Lower leg skin (tissue), 4 donors: Measurements from ENCODE around the gene ENOX2. TPM values are rescaled to one million over a fixed set of nuclear protein-coding genes. Genes with fewer than 3 reads are reported as not detected.

Experiments
- DNase-seq, 2 donors: peaks; one replicate each; pipeline ENCODE4 v3.0.0-alpha.2; 2019; ENCODE audit warnings: low spot score in 2 of 2
- H3K4me3 ChIP-seq: fragments of 200-600 bp; sonication (generic); 2 replicates; pipeline ENCODE4 v1.5.1; 2017; ENCODE audit warnings: mild to moderate bottlenecking, low read depth; ENCODE audit not compliant: poor library complexity, severe bottlenecking
- POLR2A ChIP-seq, 2 donors: fragments of 450-650 bp; IDR thresholded peaks; one replicate each; pipeline ENCODE4 v1.6.1; 2016 to 2017; ENCODE audit warnings: antibody characterized with exemption in 2 of 2, mild to moderate bottlenecking in 1 of 2, moderate library complexity in 1 of 2
- WGBS, 2 donors: methylation state at CpG; one replicate each; pipeline ENCODE4 v1.1.5; 2018; 5-methylcytosine and 5-hydroxymethylcytosine counted together
- intact Hi-C: fragments of 100-400 bp; cut with DNase I; formaldehyde crosslinking; loops from one replicate; pipeline ENCODE4 v1.15.0; 2023; ENCODE audit warnings: low total_unique reads
- total RNA-seq, 4 donors: library from RNA; depleted of rRNA; stranded (reverse); fragments of >200 nt; gene quantifications; one replicate each; pipeline ENCODE4 v1.1.0, GENCODE V29; 2016
- TF ChIP-seq, protein P1 (sequence below), 3 donors: fragments of 450-650 bp; IDR thresholded peaks; one replicate each; pipeline ENCODE4 v1.5.1; 2016; ENCODE audit warnings: antibody characterized with exemption in 3 of 3, mild to moderate bottlenecking in 3 of 3, moderate library complexity in 2 of 3

The ENOX2 gene
- total RNA-seq, 4 donors from 2014 or later: 6.5 to 9.5 (median 8.3) TPM

DNA sequence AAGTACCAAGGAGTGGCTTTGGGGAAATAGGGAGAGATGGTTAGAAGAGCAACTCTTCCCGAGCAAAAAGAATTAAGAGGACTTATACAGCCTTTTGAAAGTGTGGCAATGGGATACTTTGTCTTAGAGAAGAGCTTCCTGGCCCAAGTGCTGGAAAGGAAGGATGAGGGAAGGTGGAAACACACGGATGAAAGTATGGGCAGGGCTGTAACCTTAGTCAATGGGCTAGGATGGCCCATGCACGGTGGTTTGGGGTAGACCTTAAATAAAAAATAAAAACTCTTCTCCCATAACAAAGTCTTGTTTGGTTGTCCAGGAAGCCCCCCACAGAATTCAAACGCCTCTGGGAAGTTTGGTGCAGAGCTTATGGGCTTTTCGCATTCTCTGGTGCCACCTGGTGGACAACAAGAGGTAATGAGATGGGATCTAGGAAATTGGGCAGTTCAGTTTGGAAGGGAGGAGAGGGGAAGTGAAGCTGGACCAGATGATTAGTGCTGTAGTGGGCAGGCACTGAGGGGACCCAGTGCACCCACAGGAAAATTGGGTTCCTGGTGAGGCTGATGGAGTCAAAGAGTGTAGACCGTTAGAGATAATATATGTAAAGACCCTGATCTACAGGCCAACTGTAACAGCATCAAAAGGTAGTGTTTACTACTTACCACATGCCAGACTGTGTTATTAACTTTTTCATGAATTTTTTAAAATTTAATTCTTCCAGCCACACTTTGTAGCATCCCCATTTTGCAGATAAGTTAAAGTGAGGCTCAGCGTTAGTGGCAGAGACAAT, 13.8 kb upstream of the ENOX2 start:
- TF ChIP-seq POLR2A (IDR thresholded peaks at IDR 0.05): no peak
- TF ChIP-seq, protein P1, sequence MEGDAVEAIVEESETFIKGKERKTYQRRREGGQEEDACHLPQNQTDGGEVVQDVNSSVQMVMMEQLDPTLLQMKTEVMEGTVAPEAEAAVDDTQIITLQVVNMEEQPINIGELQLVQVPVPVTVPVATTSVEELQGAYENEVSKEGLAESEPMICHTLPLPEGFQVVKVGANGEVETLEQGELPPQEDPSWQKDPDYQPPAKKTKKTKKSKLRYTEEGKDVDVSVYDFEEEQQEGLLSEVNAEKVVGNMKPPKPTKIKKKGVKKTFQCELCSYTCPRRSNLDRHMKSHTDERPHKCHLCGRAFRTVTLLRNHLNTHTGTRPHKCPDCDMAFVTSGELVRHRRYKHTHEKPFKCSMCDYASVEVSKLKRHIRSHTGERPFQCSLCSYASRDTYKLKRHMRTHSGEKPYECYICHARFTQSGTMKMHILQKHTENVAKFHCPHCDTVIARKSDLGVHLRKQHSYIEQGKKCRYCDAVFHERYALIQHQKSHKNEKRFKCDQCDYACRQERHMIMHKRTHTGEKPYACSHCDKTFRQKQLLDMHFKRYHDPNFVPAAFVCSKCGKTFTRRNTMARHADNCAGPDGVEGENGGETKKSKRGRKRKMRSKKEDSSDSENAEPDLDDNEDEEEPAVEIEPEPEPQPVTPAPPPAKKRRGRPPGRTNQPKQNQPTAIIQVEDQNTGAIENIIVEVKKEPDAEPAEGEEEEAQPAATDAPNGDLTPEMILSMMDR (IDR thresholded peaks at IDR 0.05): no peak
- H3K4me3 ChIP-seq: no peak overlapping the region
- intact Hi-C loops: loop anchor here (10.0 kb wide), 1 partner anchor 522 kb away; no protein-coding TSS in a partner anchor
- DNase-seq: no peak
- WGBS, 2 donors: 33 to 34% methylated on average over 7 of the region's 7 CpGs

- H3K4me3 ChIP-seq: no peak overlapping the region
- TF ChIP-seq, protein P1 (IDR thresholded peaks at IDR 0.05): no peak
- TF ChIP-seq POLR2A (IDR thresholded peaks at IDR 0.05): no peak
- intact Hi-C loops: loop anchor here (10.0 kb wide), 1 partner anchor 521 kb away; no protein-coding TSS in a partner anchor
- no peak for DNase-seq
Observed at GRCh38 chrX:130915302-130915701, 12.3 kb upstream of the ENOX2 start.

GRCh38 chrX:130909469-130910136, 6.6 kb upstream of the ENOX2 start:
- DNase-seq: no peak
- 61 to 77% methylated on average over 2 of the region's 2 CpGs for WGBS, 2 donors
- no peak overlapping the region for H3K4me3 ChIP-seq
- intact Hi-C loops: loop anchor here (10.0 kb wide), 1 partner anchor 515 kb away; no protein-coding TSS in a partner anchor
- TF ChIP-seq, protein P1 (IDR thresholded peaks at IDR 0.05): no peak
- no peak for TF ChIP-seq POLR2A (IDR thresholded peaks at IDR 0.05)

DNA sequence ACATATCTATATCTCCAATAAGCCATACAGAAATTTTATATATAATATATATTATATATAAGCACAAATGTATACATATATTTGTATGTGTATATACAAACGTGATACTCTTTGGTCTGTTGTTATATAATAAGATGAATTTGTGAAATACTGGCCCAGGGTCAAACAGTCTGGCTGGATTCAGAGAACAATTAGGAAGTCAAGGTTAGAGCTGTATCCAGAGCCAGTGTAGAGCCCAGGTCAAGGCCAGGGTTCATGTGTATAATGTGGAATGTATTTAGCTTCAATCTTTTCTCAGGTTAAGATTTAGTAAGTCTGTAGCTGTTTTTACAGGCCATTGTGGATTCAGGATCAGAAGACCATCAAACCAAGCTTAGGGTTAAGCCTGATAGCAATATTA, 3.8 kb upstream of the ENOX2 start:
- intact Hi-C loops: no loop called here
- WGBS, 2 donors: 64 to 79% methylated on average over 1 of the region's 1 CpG
- TF ChIP-seq, protein P1 (IDR thresholded peaks at IDR 0.05): no peak
- no peak for TF ChIP-seq POLR2A (IDR thresholded peaks at IDR 0.05)
- no peak for DNase-seq
- no peak overlapping the region for H3K4me3 ChIP-seq

DNA sequence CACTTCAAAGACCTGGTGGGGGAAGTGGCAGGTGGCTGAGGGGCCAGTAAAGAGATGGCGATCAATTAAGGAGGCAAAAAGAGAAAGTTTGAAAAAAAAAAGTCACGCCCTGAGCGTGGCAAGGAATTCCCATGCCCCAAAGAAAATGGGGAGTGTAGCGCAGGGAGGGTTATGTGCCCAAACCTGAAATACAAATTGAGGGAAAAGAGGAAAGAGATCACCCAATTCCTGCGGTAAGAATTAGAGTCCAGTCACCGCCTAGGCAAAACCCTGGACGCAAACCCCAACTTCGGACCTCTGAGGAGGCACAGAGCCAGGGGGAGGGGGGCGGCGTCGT, 595 bp downstream of the ENOX2 start:
- intact Hi-C loops: no loop called here
- WGBS, 2 donors: 1 to 39% methylated on average over 8 to 11 of the region's 11 CpGs
- TF ChIP-seq POLR2A (IDR thresholded peaks at IDR 0.05): no peak
- TF ChIP-seq, protein P1 (IDR thresholded peaks at IDR 0.05): no peak
- H3K4me3 ChIP-seq: peak overlapping the region; percentile 47
- no peak for DNase-seq
